HG03175 (cell line): ENCODE data around the gene LLCFC1.

ENCODE experiments used
- ATAC-seq: cut with Tn5 transposase; IDR thresholded peaks from one replicate; pipeline ENCODE4 v1.9.1; 2021; ENCODE audit warnings: mild to moderate bottlenecking, moderate library complexity; ENCODE audit not compliant: unreplicated experiment

The LLCFC1 gene

GRCh38 chr7:142910031-142910433 lies 29.3 kb upstream of the LLCFC1 start:
- no peak for ATAC-seq

- no peak for ATAC-seq
Measured at GRCh38 chr7:142910481-142910880, 28.8 kb upstream of the LLCFC1 start.

- no peak for ATAC-seq
Measured at GRCh38 chr7:142913051-142913450, 26.2 kb upstream of the LLCFC1 start.

- no peak for ATAC-seq
Measured at GRCh38 chr7:142913566-142913965, 25.7 kb upstream of the LLCFC1 start.

- no peak for ATAC-seq
Measured at GRCh38 chr7:142914121-142914520, 25.2 kb upstream of the LLCFC1 start.

- no peak for ATAC-seq
Measured at GRCh38 chr7:142915315-142915714, 24.0 kb upstream of the LLCFC1 start.

- ATAC-seq, result no peak
Measured at GRCh38 chr7:142916508-142916907, 22.8 kb upstream of the LLCFC1 start.

GRCh38 chr7:142917447-142917846 lies 21.8 kb upstream of the LLCFC1 start:
- no peak for ATAC-seq

- no peak for ATAC-seq
Measured at GRCh38 chr7:142918901-142919300, 20.4 kb upstream of the LLCFC1 start.

GRCh38 chr7:142919656-142920055 lies 19.6 kb upstream of the LLCFC1 start:
- no peak for ATAC-seq

GRCh38 chr7:142923391-142923790 lies 15.9 kb upstream of the LLCFC1 start:
- no peak for ATAC-seq

GRCh38 chr7:142925413-142925812 lies 13.9 kb upstream of the LLCFC1 start:
- ATAC-seq, result no peak

- ATAC-seq, result no peak
Measured at GRCh38 chr7:142927085-142927745, 12.1 kb upstream of the LLCFC1 start.

GRCh38 chr7:142927949-142928348 lies 11.3 kb upstream of the LLCFC1 start:
- ATAC-seq, result no peak

GRCh38 chr7:142930126-142930730 lies 9.1 kb upstream of the LLCFC1 start:
- ATAC-seq, result no peak

GRCh38 chr7:142932386-142933091 lies 6.7 kb upstream of the LLCFC1 start:
- ATAC-seq, result no peak

- ATAC-seq, result no peak
Measured at GRCh38 chr7:142933092-142933475, 6.2 kb upstream of the LLCFC1 start.

- no peak for ATAC-seq
Measured at GRCh38 chr7:142933624-142934023, 5.7 kb upstream of the LLCFC1 start, which contains the start of gene TRPV5. Gene TRPV5 (minus strand): TSS chr7:142933746. CDS start chr7:142933459, 287 bp downstream.

- no peak for ATAC-seq
Measured at GRCh38 chr7:142934056-142934455, 5.2 kb upstream of the LLCFC1 start.

GRCh38 chr7:142935941-142936565 lies 3.2 kb upstream of the LLCFC1 start:
- ATAC-seq, result no peak

- no peak for ATAC-seq
Measured at GRCh38 chr7:142938611-142939010, 673 bp upstream of the LLCFC1 start.
